Esophagus squamous epithelium (tissue), 4 donors: ENCODE data around the gene RNF157.

Source experiments
- CTCF ChIP-seq, 6 experiments: fragments of 450-650 bp in 4 of 6; fragments of 200-600 bp in 2 of 6; sonication (generic) in 2 of 6; IDR thresholded peaks; one replicate each; pipeline ENCODE4 v1.5.1; 2016 to 2019; ENCODE audit warnings: antibody characterized with exemption in 6 of 6, mild to moderate bottlenecking in 4 of 6, moderate library complexity in 4 of 6
- POLR2A ChIP-seq, 4 donors: fragments of 450-650 bp; IDR thresholded peaks; one replicate each; pipeline ENCODE4 v1.6.1; 2017; ENCODE audit warnings: antibody characterized with exemption in 4 of 4, mild to moderate bottlenecking in 4 of 4, moderate library complexity in 3 of 4

GRCh38 chr17:76163919-76164318, 76.4 kb downstream of the RNF157 start:
- TF ChIP-seq POLR2A (IDR thresholded peaks at IDR 0.05) (no peak), CTCF (IDR thresholded peaks at IDR 0.05) (no peak)
